ENCODE data around the gene RLIM. TPM values are rescaled to one million over a fixed set of nuclear protein-coding genes. Genes with fewer than 3 reads are reported as not detected.

The RLIM gene
- total and polyA plus RNA-seq, 2 of the 8 experiments (the other 6 are each of a cell fraction or from before 2014, with no cell fraction given): 6.3 to 34.6 TPM

DNA sequence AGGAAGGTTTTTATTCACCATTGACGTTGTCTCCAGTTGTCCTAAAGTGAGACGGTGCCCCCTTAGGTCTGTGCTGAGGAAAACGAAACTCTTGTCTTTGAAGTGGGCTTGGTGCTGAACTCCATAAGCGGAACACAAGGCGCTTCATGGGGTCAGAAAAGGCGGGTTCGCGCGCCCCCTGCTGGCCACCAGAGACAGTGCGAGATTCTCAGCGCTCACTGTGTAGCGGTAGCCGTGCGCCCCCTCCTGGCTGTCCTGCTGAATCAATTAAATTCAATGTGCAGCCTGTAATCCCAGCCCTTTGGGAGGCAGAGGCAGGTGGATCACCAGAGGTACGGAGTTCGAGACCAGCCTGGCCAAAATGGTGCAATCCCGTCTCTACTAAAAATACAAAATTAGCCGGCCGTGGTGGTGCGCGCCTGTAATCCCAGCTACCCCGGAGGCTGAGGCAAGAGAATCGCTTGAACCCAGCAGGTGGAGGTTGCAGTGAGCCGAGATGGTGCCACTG is 64.1 kb downstream of the RLIM start (continued):
- no peak for TF ChIP-seq TCF12 (IDR thresholded peaks at IDR 0.05; ENCODE audit: low read depth, low read length)
- TF ChIP-seq E2F6 (IDR thresholded peaks at IDR 0.05): peak; percentile 50; the same call in 1 of the 2 replicates
- no peak for TF ChIP-seq TAF7 (optimal IDR thresholded peaks at IDR 0.05; ENCODE audit: borderline replicate concordance, low read depth, low read length)

Data from H1 (cell line).